Suprapubic skin (tissue), 3 donors: ENCODE data around the gene CAMK4.

Experiments used
- CTCF ChIP-seq, 2 donors: fragments of 200-600 bp in 1 of 2; fragments of 450-650 bp in 1 of 2; sonication (generic) in 1 of 2; IDR thresholded peaks; one replicate each; pipeline ENCODE4 v1.5.1; 2016 to 2019; ENCODE audit warnings: antibody characterized with exemption in 2 of 2, mild to moderate bottlenecking in 1 of 2, moderate library complexity in 1 of 2
- POLR2A ChIP-seq, 2 donors: fragments of 450-650 bp; IDR thresholded peaks; one replicate each; pipeline ENCODE4 v1.6.1; 2017; ENCODE audit warnings: antibody characterized with exemption in 2 of 2, mild to moderate bottlenecking in 2 of 2, moderate library complexity in 2 of 2

- TF ChIP-seq CTCF (IDR thresholded peaks at IDR 0.05) = no peak
- TF ChIP-seq POLR2A (IDR thresholded peaks at IDR 0.05) = no peak
Observed at GRCh38 chr5:111463311-111463710, 239.1 kb downstream of the CAMK4 start.
